ENCODE results near the gene RAI1. TPM values are rescaled to one million over a fixed set of nuclear protein-coding genes. Genes with fewer than 3 reads are reported as not detected.

Gene RAI1
- total and polyA plus RNA-seq, 2 of the 13 experiments (the other 11 are each of a cell fraction or from before 2014, with no cell fraction given): 3.4 to 5.2 TPM

DNA sequence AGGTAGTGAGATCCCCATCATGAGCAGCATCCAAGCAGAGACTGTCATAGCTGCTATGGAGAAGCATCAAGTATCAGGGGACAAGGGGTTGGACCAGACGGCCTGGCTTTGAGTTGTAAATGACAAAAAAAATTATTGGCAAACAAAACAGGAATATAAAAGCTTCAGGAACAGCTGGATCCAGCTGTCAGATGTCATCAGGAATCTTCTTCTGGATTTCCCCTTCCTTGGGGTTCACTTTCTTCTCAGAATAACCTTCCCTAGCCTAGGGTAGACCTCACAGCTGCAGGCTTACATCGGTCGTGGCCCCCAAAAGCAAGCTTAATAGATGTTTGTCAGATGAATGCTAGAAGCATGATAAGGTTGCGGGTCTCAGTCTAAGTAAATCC, 17.2 kb upstream of the RAI1 start:
- no peaks in the 10 kb centered on the region for H4K20me1 ChIP-seq (ENCODE audit: insufficient read depth, low read length)
- no peak overlapping the region for H3K9ac ChIP-seq (ENCODE audit: insufficient read depth, low read depth, low read length)
- no peak overlapping the region for H3K4me3 ChIP-seq (replicated peaks in 1 of 3; ENCODE audit: insufficient read depth in 1 of 3, low read depth in 2 of 3, low read length in 3 of 3)
- no peak overlapping the region for H2AFZ ChIP-seq (ENCODE audit: low read length)
- no peak overlapping the region for H3K27ac ChIP-seq (ENCODE audit: extremely low read length, insufficient read depth, low read length)
- H3K27me3 ChIP-seq (ENCODE audit: control insufficient read depth in 1 of 2, insufficient read depth in 2 of 2, low read length in 2 of 2): peaks cover 0 to 9% of the 10 kb centered on the region in 2 experiments; a peak in 2 of 5 replicates
- no TSS peak for BruUV-seq (replicated peaks)
- peaks cover 77% of the 10 kb centered on the region for H3K4me1 ChIP-seq (ENCODE audit: insufficient read depth, low read length)
- 47% methylated on average over 4 of the region's 4 CpGs for WGBS (ENCODE audit: low lambda C conversion rate)
- in situ Hi-C loops (cut with HindIII; ENCODE audit: extremely low pct_ligation_motif_present, low pct_unique_long_range_greater_than_20kb) (no loop called here), intact Hi-C loops (cut with micrococcal nuclease; ENCODE audit: unreplicated experiment) (loop anchor here (10.0 kb wide), 1 partner anchor 61 kb away; no protein-coding TSS in a partner anchor)
- CTCF ChIA-PET (ENCODE audit: low intra/inter-chr PET ratio, low total read pairs): no interaction called here
- ATAC-seq: no peak
- POLR2A ChIA-PET: interaction anchor here (1.2 to 1.7 kb wide), 2 partner anchors 16 to 17 kb away, joined by 4 to 5 read pairs; partner anchors contain the start of gene RAI1
- no peaks in the 10 kb centered on the region for H3K79me2 ChIP-seq (ENCODE audit: insufficient read depth, low read length)
- H3K36me3 ChIP-seq (replicated peaks in 1 of 2; ENCODE audit: control insufficient read depth in 1 of 2, insufficient read depth in 2 of 2, low read length in 2 of 2): no peaks in the 10 kb centered on the region
- no peak overlapping the region for H3K4me2 ChIP-seq (ENCODE audit: low read depth, low read length)
- H3K9me3 ChIP-seq (ENCODE audit: low read length): no peaks in the 10 kb centered on the region
- DNase-seq (ENCODE audit: low spot score): no peak
- no peak for FAIRE-seq
- TF ChIP-seq ZFAT (CRISPR knock-in tag; conservative IDR thresholded peaks at IDR 0.05) (no peak), ZNF329 (CRISPR knock-in tag; IDR thresholded peaks at IDR 0.05; ENCODE audit: low read depth) (peak; percentile 94)

- Histone ChIP-seq H2AFZ (ENCODE audit: low read length) (no peak overlapping the region), H3K4me2 (ENCODE audit: low read depth, low read length) (no peak overlapping the region), H3K27me3 (ENCODE audit: control insufficient read depth in 1 of 2, insufficient read depth in 2 of 2, low read length in 2 of 2) (peaks cover 0 to 9% of the 10 kb centered on the region in 2 experiments; a peak in 2 of 5 replicates), H3K9ac (ENCODE audit: insufficient read depth, low read depth, low read length) (no peak overlapping the region), H3K4me3 (replicated peaks in 1 of 3; ENCODE audit: insufficient read depth in 1 of 3, low read depth in 2 of 3, low read length in 3 of 3) (no peak overlapping the region), H3K79me2 (ENCODE audit: insufficient read depth, low read length) (no peaks in the 10 kb centered on the region), H3K9me3 (ENCODE audit: low read length) (no peaks in the 10 kb centered on the region), H4K20me1 (ENCODE audit: insufficient read depth, low read length) (no peaks in the 10 kb centered on the region), H3K4me1 (ENCODE audit: insufficient read depth, low read length) (peaks cover 89% of the 10 kb centered on the region), H3K27ac (ENCODE audit: extremely low read length, insufficient read depth, low read length) (no peak overlapping the region), H3K36me3 (replicated peaks in 1 of 2; ENCODE audit: control insufficient read depth in 1 of 2, insufficient read depth in 2 of 2, low read length in 2 of 2) (no peaks in the 10 kb centered on the region)
- 47% methylated on average over 6 of the region's 6 CpGs for WGBS (ENCODE audit: low lambda C conversion rate)
- ChIA-PET CTCF (ENCODE audit: low intra/inter-chr PET ratio, low total read pairs) (no interaction called here), POLR2A (no interaction called here)
- in situ Hi-C loops (cut with HindIII; ENCODE audit: extremely low pct_ligation_motif_present, low pct_unique_long_range_greater_than_20kb): no loop called here
- TF ChIP-seq SIN3A (IDR thresholded peaks at IDR 0.05; ENCODE audit: borderline replicate concordance, low read depth, low read length): no peak
- TF ChIP-seq PLSCR1 (CRISPR knock-in tag; IDR thresholded peaks at IDR 0.05; ENCODE audit: borderline replicate concordance): no peak
- no peak for TF ChIP-seq PRMT3 (CRISPR knock-in tag; IDR thresholded peaks at IDR 0.05; ENCODE audit: borderline replicate concordance, low read depth)
- no peak for TF ChIP-seq MBD4 (IDR thresholded peaks at IDR 0.05; ENCODE audit: borderline replicate concordance, low read length)
- TF ChIP-seq ZNF296 (CRISPR knock-in tag; conservative IDR thresholded peaks at IDR 0.05): no peak
- TF ChIP-seq NCOA1 (CRISPR knock-in tag; IDR thresholded peaks at IDR 0.05): no peak
- TF ChIP-seq MAFF (IDR thresholded peaks at IDR 0.05; ENCODE audit: low read depth, low read length): no peak
- no peak for TF ChIP-seq ZNF597 (CRISPR knock-in tag; IDR thresholded peaks at IDR 0.05)
- no peak for DNase-seq (ENCODE audit: low spot score)
- BruUV-seq (replicated peaks): no TSS peak
- no peak for FAIRE-seq
- intact Hi-C loops (cut with micrococcal nuclease; ENCODE audit: unreplicated experiment): loop anchor here (10.0 kb wide), 1 partner anchor 60 kb away; no protein-coding TSS in a partner anchor
- no peak for ATAC-seq
Measured at GRCh38 chr17:17665255-17665654, 16.0 kb upstream of the RAI1 start.

Data from HepG2 (cell line).